ENCODE results near the gene ENTPD7. TPM values are rescaled to one million over a fixed set of nuclear protein-coding genes. Genes with fewer than 3 reads are reported as not detected.
"Not testable (repeated sequence)": the region's sequence is repeated elsewhere in the genome, so short reads cannot be mapped to it uniquely, and the experiment has no call there.

The ENTPD7 gene
- total and polyA plus RNA-seq, 2 experiments from 2014 or later, result 5.1 to 6.7 TPM

DNA sequence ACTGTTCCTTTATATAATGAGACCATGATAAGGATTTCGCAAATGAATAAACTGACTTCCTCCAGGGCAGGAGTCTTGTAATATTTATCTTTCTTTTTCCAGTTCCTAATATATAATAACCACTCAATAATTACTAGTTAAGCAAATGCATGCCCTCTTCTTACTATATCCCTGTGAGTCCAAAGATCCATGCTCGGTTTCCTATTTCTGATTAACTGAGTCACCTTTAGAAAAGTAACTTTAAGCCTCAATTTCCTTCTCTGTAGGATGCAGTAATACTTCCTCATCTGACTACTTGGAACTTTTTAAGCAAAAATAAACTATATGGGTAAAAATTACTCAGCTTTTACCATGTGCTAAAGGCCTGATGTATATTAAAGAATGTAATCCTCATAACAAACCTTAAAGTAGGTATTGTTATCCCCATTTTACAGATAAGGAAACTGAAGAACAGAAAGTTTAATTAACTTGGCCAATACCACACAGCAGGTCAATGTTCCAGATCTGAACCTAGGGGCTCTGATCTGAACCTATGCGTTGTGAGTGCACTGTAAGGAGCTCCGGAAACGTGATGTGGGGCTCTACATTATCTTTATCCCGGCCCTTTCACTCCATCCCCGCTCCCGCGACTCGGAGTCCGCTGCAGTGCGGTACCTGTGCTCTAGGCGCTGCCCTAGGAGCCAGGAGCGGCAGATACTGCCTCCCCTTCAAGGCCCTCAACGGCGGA lies 72.2 kb downstream of the ENTPD7 start:
- peaks cover 13% of the 10 kb centered on the region for H3K36me3 ChIP-seq
- H3K27me3 ChIP-seq, result no peaks in the 10 kb centered on the region
- H3K9me3 ChIP-seq (ENCODE audit: low read depth), result no peaks in the 10 kb centered on the region
- peak overlapping the region; percentile 49 for H3K4me3 ChIP-seq
- TF ChIP-seq, protein P1, sequence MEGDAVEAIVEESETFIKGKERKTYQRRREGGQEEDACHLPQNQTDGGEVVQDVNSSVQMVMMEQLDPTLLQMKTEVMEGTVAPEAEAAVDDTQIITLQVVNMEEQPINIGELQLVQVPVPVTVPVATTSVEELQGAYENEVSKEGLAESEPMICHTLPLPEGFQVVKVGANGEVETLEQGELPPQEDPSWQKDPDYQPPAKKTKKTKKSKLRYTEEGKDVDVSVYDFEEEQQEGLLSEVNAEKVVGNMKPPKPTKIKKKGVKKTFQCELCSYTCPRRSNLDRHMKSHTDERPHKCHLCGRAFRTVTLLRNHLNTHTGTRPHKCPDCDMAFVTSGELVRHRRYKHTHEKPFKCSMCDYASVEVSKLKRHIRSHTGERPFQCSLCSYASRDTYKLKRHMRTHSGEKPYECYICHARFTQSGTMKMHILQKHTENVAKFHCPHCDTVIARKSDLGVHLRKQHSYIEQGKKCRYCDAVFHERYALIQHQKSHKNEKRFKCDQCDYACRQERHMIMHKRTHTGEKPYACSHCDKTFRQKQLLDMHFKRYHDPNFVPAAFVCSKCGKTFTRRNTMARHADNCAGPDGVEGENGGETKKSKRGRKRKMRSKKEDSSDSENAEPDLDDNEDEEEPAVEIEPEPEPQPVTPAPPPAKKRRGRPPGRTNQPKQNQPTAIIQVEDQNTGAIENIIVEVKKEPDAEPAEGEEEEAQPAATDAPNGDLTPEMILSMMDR (IDR thresholded peaks at IDR 0.05; ENCODE audit: low read depth, low read length), result no peak
- H3K4me1 ChIP-seq (ENCODE audit: low read depth), result peaks cover 15% of the 10 kb centered on the region
- DNase-seq (ENCODE audit: low read depth in 1 of 2, low spot score in 1 of 2), result no peak
- H3K27ac ChIP-seq, result peak overlapping the region; percentile 63

DNA sequence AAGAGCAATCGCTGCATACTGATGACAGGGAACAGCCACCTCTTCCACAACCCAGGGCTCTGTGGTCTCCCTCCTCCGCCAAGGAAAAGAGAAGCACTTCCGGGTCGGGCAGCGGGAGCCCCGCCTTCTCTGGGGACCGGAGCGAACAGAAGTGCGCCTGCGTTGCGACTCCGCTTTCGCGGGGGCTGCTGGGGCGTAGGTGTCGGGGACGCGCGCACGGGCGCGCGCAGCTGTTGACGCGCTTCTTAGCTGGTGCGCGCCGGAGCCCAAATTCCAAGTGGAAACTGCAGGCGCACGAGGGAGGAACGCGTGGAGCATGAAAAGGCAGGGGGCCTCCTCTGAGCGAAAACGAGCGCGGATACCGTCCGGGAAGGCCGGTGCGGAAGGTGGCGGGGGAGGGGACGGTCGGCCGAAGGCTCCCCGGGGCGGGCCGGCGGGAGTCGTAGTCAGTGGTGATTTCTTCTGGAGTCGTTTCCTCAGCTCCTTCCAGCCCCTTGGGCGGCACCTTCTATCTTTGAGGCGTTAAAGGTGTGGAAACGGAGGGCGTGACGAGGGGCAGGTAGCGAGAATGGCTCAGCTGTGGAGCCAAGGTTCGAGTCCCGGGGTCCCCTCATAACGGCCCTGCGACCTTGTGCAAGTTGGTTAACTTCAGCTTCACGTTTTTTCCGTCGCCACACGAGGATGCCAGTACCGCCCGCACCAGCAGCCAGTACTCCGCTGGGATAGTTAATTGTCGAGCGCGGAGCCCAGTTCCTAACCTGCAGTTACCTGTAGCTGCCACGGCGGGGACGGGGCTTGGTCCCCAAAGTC lies 72.9 kb downstream of the ENTPD7 start, which contains the start of the genes COX15 and CUTC:
COX15 (minus strand) TSS at position 95 of the 810 bp plus-strand sequence; CDS start at position 17, 78 bp downstream.
CUTC (plus strand) TSS at position 202 of the 810 bp plus-strand sequence; CDS start at position 317, 115 bp downstream.
- peak; percentile 98 for DNase-seq (ENCODE audit: low read depth in 1 of 2, low spot score in 1 of 2)
- H3K4me3 ChIP-seq, result peak within 1 kb of the TSS; percentile 49
- peak within 1 kb of the TSS; percentile 89 for H3K27ac ChIP-seq
- peaks cover 15% of the 10 kb centered on the region for H3K36me3 ChIP-seq
- TF ChIP-seq, protein P1 (IDR thresholded peaks at IDR 0.05; ENCODE audit: low read depth, low read length), result peak; percentile 21
- no peaks in the 10 kb centered on the region for H3K9me3 ChIP-seq (ENCODE audit: low read depth)
- H3K4me1 ChIP-seq (ENCODE audit: low read depth), result peaks cover 15% of the 10 kb centered on the region
- H3K27me3 ChIP-seq, result no peaks in the 10 kb centered on the region

DNA sequence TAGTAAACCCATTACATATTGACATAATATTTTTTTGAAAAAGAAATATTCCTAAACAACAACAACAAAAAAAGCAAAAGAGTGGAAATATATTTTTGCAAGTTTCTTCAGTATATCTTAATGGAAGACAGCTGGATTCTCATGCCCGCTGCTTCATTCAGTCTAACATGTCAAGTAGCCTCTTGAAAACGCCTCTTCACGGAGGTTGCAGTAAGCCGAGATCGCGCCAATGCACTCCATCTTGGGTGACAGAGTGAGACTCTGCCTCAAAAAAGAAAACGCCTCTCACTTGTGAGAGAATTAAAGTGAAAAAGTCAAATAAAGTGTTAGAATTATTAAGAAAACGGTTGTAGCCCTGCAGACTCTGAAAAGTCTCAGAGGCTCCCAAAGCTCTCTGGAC lies 74.1 kb downstream of the ENTPD7 start:
- TF ChIP-seq, protein P1 (IDR thresholded peaks at IDR 0.05; ENCODE audit: low read depth, low read length), result no peak
- H3K9me3 ChIP-seq (ENCODE audit: low read depth), result no peaks in the 10 kb centered on the region
- H3K4me3 ChIP-seq, result peak overlapping the region; percentile 49
- peak in 1 of 2 donors; percentile 3 for DNase-seq (ENCODE audit: low read depth in 1 of 2, low spot score in 1 of 2)
- H3K36me3 ChIP-seq, result peaks cover 19% of the 10 kb centered on the region
- H3K4me1 ChIP-seq (ENCODE audit: low read depth), result peaks cover 15% of the 10 kb centered on the region
- H3K27me3 ChIP-seq, result no peaks in the 10 kb centered on the region
- H3K27ac ChIP-seq, result no peak overlapping the region

DNA sequence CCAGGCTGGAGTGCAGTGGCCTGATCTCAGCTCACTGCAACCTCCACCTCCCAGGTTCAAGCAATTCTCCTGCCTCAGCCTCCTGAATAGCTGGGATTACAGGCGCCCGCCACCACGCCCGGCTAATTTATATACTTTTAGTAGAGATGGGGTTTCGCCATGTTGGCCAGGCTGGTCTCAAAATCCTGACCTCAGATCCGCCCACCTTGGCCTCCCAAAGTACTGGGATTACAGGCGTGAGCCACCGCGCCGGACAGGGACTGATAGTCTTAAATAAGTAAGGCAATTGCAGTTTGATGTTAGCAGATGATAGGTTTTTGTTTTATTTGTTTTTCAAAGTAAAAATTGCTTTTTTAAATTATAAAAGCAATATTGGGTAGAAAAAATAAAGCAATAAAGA lies 74.8 kb downstream of the ENTPD7 start:
- not testable (repeated sequence) for H3K27me3 ChIP-seq
- peaks cover 26% of the 10 kb centered on the region for H3K36me3 ChIP-seq

DNA sequence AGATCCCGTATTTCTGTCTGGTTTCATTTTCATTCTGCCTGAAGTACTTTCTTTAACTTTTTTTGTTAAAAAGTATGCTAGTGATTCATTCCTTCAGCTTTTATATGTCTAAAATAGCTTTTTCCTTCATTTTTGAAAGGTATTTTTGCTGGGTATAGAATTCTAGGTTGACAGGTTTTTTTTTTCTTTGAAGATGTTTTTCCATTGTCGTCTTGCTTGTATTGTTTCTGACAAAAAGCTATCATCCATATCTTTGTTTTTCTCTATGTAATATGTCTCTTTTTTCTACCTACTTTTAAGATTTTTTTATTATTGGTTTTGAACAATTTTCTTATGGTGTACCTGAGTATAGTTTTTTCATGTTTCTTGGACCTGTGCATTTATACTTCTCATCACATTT lies 81.0 kb downstream of the ENTPD7 start:
- no peaks in the 10 kb centered on the region for H3K4me1 ChIP-seq (ENCODE audit: low read depth)
- peaks cover 68% of the 10 kb centered on the region for H3K36me3 ChIP-seq
- H3K4me3 ChIP-seq, result no peak overlapping the region
- no peak overlapping the region for H3K27ac ChIP-seq
- no peaks in the 10 kb centered on the region for H3K27me3 ChIP-seq
- H3K9me3 ChIP-seq (ENCODE audit: low read depth), result peaks cover 2% of the 10 kb centered on the region
- DNase-seq (ENCODE audit: low read depth in 1 of 2, low spot score in 1 of 2), result no peak
- TF ChIP-seq, protein P1 (IDR thresholded peaks at IDR 0.05; ENCODE audit: low read depth, low read length), result no peak

More for the DNA sequence above, 74.8 kb downstream of the ENTPD7 start:
- H3K9me3 ChIP-seq (ENCODE audit: low read depth); H3K4me3 ChIP-seq; H3K27ac ChIP-seq; DNase-seq (ENCODE audit: low read depth in 1 of 2, low spot score in 1 of 2): not testable (repeated sequence)
- H3K4me1 ChIP-seq (ENCODE audit: low read depth), result peaks cover 15% of the 10 kb centered on the region

Data from cardiac muscle cell (in vitro differentiated cells and primary cell).